ENCODE measurements around the gene TNIK.

DNA sequence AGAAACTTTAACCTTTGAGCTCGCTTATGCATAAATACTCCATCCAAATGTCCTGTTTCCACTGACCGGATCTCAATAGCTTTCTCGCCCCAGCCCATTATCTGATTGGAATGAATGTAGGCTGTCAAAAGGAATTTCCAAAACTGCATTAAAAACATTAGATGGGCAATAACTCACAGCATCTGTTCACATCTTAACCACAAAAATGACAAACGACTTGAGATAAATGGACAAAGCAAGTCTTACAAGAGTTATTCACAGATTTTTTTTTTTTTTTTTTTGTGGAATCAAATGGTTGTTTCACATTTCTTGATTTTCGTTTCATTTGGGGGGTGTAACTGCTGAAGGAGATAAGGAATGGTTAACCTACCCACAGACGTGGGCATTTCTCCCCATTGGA, 394.0 kb downstream of the TNIK start:
- TF ChIP-seq POLR2AphosphoS5 (IDR thresholded peaks at IDR 0.05; ENCODE audit: low read depth, low read length) (no peak), SIN3A (IDR thresholded peaks at IDR 0.05; ENCODE audit: borderline replicate concordance, insufficient read depth, low read length) (no peak), TAF1 (IDR thresholded peaks at IDR 0.05; ENCODE audit: borderline replicate concordance, insufficient read depth, low read length) (no peak)

Measured in PFSK-1 (cell line).